ENCODE measurements around the gene MED29. TPM values are rescaled to one million over a fixed set of nuclear protein-coding genes. Genes with fewer than 3 reads are reported as not detected.

MED29 gene
- total RNA-seq, 1 donor from 2014 or later = 37.3 TPM

DNA sequence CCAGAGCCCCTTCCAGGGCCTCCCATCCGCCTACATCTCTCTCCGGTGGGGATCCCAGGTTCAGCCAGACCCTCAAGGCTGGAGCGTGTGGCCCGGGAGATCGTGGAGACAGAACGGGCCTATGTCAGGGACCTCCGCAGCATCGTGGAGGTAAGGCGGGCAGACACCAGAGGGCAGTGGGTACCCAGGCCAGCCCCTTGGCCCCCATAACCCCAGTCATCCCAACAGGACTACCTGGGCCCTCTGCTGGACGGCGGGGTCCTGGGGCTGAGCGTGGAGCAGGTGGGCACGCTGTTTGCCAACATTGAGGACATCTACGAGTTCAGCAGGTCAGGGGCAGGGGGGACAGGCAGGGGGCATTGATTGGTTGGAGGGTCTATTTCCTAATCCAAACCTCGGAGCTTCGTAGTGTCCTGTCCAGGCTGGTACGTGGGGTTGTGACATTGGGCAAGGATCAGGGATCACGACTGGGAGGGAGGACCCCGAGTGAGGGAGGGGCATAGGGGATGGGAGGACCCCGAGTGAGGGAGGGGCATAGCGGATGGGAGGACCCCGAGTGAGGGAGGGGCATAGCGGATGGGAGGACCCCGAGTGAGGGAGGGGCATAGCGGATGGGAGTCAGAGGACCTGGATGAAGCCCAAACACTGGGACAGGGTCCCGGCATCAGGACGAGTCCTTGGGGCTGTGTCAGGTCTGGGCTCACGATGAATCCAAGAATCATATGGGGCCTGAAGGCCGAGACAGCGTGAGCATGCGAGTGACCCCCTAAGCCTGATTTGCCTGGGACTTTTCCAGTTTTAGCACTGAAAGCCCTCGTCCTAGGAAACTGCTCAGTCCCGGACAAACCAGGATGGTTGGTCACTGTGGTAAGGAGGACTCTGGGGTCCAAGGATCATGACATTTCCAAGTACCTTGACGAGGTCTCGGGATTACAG is 24.2 kb downstream of the MED29 start:
- Mint-ChIP-seq H3K36me3 (ENCODE audit: low read depth) (peaks cover 8% of the 10 kb centered on the region), H3K27me3 (ENCODE audit: low read depth) (peaks cover 17% of the 10 kb centered on the region), H3K9me3 (peaks cover 3% of the 10 kb centered on the region), H3K27ac (ENCODE audit: unreplicated experiment) (no peak overlapping the region), H3K4me3 (peak overlapping the region; percentile 74), H3K4me1 (peaks cover 44% of the 10 kb centered on the region)
- TF ChIP-seq, protein P1, sequence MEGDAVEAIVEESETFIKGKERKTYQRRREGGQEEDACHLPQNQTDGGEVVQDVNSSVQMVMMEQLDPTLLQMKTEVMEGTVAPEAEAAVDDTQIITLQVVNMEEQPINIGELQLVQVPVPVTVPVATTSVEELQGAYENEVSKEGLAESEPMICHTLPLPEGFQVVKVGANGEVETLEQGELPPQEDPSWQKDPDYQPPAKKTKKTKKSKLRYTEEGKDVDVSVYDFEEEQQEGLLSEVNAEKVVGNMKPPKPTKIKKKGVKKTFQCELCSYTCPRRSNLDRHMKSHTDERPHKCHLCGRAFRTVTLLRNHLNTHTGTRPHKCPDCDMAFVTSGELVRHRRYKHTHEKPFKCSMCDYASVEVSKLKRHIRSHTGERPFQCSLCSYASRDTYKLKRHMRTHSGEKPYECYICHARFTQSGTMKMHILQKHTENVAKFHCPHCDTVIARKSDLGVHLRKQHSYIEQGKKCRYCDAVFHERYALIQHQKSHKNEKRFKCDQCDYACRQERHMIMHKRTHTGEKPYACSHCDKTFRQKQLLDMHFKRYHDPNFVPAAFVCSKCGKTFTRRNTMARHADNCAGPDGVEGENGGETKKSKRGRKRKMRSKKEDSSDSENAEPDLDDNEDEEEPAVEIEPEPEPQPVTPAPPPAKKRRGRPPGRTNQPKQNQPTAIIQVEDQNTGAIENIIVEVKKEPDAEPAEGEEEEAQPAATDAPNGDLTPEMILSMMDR (conservative IDR thresholded peaks at IDR 0.05) = no peak
- DNase-seq (ENCODE audit: low read depth, low spot score) = no peak

DNA sequence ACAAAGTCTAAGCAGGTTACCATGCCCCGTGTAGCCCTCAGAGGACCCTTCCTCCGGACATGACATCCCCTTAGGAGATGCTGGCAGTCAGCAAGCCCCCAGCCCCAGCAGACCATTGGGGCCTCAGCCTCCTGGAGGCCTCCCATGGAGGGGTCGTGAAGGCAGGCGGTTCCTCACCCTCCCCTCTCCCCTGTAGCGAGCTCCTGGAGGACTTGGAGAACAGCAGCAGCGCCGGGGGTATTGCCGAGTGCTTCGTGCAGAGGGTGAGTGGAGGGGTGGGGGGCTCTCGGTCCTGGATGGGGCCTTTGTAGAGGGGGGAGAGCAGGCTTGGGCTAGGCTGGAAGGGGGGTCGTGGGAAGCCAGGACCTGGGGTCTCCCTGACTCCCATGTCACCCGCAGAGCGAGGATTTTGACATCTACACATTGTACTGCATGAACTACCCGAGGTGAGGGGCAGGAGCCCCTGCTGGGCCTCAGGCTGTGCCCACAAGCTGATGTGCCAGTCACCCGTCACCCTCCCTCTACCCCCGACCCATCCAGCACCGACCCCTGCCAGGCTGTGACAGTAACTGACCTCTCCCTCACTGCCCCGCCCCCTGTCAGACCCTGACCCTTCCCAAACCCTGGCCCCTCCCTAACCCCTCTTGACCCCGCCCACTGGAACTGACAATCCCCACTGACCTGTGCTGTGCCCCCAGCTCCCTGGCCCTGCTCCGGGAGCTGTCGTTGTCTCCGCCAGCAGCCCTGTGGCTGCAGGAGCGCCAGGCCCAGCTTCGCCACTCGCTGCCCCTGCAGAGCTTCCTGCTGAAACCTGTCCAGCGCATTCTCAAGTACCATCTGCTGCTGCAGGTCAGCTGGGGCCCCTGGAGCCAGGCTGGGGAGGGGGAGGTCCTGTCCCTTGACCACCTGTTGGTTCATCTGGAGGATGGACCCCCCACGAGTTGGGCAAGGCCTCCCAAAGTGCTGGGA is 25.3 kb downstream of the MED29 start:
- no peak for DNase-seq (ENCODE audit: low read depth, low spot score)
- Mint-ChIP-seq H3K27ac (ENCODE audit: unreplicated experiment) (no peak overlapping the region), H3K36me3 (ENCODE audit: low read depth) (peaks cover 8% of the 10 kb centered on the region), H3K4me1 (peaks cover 33% of the 10 kb centered on the region), H3K9me3 (peaks cover 3% of the 10 kb centered on the region), H3K27me3 (ENCODE audit: low read depth) (peaks cover 9% of the 10 kb centered on the region), H3K4me3 (peak overlapping the region; percentile 74)
- TF ChIP-seq, protein P1 (conservative IDR thresholded peaks at IDR 0.05) = no peak

DNA sequence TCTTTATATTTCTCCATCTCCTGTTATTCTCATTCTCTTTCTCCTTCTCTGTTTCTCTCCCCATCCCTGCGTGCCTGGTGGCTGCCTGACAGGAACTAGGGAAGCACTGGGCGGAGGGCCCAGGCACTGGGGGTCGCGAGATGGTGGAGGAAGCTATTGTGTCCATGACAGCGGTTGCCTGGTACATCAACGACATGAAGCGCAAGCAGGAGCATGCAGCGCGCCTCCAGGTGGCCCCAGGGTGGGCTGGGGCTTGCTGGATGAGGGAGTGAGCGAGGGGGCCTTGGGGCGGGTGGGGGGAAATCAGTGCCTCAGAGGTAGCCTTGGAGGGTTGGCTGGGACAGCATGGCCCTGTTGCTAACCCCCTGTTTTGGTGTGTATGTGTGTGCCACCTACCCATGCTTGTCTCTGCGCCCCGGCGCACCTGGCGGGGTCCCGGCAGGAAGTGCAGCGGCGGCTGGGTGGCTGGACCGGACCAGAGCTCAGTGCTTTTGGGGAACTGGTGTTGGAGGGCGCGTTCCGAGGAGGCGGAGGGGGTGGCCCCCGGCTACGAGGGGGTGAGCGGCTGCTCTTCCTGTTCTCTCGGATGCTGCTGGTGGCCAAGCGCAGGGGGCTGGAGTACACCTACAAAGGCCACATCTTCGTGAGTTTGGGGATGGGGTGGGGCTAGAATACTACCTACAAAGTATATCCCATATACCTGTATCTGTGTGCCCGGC is 26.4 kb downstream of the MED29 start:
- TF ChIP-seq, protein P1 (conservative IDR thresholded peaks at IDR 0.05) = no peak
- Mint-ChIP-seq H3K27me3 (ENCODE audit: low read depth) (no peaks in the 10 kb centered on the region), H3K4me1 (peaks cover 24% of the 10 kb centered on the region), H3K9me3 (no peaks in the 10 kb centered on the region), H3K36me3 (ENCODE audit: low read depth) (peaks cover 4% of the 10 kb centered on the region), H3K4me3 (peak overlapping the region; percentile 70), H3K27ac (ENCODE audit: unreplicated experiment) (no peak overlapping the region)
- no peak for DNase-seq (ENCODE audit: low read depth, low spot score)

DNA sequence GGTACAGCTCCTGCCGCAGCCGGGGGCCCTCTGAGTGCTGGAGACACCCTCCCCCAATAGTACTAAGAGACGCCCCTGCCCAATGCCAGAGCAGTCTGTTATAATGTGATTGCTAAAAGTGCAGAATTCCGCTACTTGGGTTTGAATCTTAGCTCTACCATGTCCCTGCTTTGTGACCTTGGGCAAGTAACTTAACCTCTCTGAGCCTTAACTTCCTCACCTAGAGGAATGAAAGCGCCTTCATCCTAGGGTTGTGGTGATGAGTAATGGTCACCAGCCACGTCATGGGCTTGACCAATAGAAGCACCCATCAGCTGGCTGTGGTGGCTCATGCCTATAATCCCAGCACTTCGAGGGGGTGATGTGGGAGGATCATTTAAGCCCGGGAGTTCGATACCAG is 27.8 kb downstream of the MED29 start:
- no peak overlapping the region for H3K27ac Mint-ChIP-seq (ENCODE audit: unreplicated experiment)
- H3K4me3 Mint-ChIP-seq = peak overlapping the region; percentile 68
- H3K36me3 Mint-ChIP-seq (ENCODE audit: low read depth) = peaks cover 6% of the 10 kb centered on the region
- TF ChIP-seq, protein P1 (conservative IDR thresholded peaks at IDR 0.05) = no peak
- no peak for DNase-seq (ENCODE audit: low read depth, low spot score)
- H3K27me3 Mint-ChIP-seq (ENCODE audit: low read depth) = no peaks in the 10 kb centered on the region
- H3K4me1 Mint-ChIP-seq = peaks cover 20% of the 10 kb centered on the region
- no peaks in the 10 kb centered on the region for H3K9me3 Mint-ChIP-seq

DNA sequence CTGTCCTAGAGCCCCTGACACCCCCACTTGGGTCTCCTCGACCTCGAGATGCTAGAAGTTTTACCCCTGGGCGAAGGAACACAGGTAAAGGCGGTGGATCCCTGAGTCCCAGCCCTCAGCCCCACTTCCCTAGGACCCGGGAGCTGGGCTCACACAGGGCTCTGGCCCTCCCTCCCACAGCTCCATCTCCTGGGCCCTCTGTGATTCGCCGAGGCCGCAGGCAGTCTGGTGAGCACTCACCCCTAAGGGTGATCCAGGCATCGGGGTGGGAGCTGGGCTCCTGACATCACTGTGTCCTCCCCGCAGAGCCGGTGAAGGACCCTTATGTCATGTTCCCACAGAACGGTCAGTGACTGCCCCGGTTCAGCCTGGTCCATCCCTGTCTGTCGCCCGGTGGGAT is 29.6 kb downstream of the MED29 start:
- TF ChIP-seq, protein P1 (conservative IDR thresholded peaks at IDR 0.05) = no peak
- no peak overlapping the region for H3K4me3 Mint-ChIP-seq
- peaks cover 9% of the 10 kb centered on the region for H3K36me3 Mint-ChIP-seq (ENCODE audit: low read depth)
- no peak overlapping the region for H3K27ac Mint-ChIP-seq (ENCODE audit: unreplicated experiment)
- peaks cover 11% of the 10 kb centered on the region for H3K4me1 Mint-ChIP-seq
- H3K27me3 Mint-ChIP-seq (ENCODE audit: low read depth) = no peaks in the 10 kb centered on the region
- no peak for DNase-seq (ENCODE audit: low read depth, low spot score)
- H3K9me3 Mint-ChIP-seq = no peaks in the 10 kb centered on the region

Measured in neural crest cell (in vitro differentiated cells).